ENCODE measurements around the gene ZSWIM8.

Gene ZSWIM8

DNA sequence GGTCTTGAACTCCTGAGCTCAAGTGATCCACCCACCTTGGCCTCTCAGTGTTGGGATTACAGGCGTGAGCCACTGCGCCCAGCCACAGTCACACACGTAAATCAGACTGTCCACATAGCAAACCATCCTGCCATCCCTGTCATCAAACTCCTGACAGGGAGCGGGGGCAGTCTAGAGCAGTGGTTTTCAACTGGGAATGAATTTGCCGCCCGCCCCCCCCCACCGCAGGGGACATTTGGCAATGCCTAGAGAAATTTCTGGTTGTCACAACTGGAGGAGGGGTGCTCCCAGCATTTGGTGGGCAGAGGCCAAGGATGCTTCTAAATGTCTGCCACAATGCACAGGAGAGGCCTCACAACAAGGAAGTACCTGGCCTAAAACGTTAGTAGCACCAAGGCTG, 64.8 kb downstream of the ZSWIM8 start:
- Mint-ChIP-seq H3K36me3 (ENCODE audit: low read depth) (peaks cover 32% of the 10 kb centered on the region), H3K9me3 (no peaks in the 10 kb centered on the region)
- TF ChIP-seq, protein P1, sequence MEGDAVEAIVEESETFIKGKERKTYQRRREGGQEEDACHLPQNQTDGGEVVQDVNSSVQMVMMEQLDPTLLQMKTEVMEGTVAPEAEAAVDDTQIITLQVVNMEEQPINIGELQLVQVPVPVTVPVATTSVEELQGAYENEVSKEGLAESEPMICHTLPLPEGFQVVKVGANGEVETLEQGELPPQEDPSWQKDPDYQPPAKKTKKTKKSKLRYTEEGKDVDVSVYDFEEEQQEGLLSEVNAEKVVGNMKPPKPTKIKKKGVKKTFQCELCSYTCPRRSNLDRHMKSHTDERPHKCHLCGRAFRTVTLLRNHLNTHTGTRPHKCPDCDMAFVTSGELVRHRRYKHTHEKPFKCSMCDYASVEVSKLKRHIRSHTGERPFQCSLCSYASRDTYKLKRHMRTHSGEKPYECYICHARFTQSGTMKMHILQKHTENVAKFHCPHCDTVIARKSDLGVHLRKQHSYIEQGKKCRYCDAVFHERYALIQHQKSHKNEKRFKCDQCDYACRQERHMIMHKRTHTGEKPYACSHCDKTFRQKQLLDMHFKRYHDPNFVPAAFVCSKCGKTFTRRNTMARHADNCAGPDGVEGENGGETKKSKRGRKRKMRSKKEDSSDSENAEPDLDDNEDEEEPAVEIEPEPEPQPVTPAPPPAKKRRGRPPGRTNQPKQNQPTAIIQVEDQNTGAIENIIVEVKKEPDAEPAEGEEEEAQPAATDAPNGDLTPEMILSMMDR (IDR thresholded peaks at IDR 0.05): no peak

DNA sequence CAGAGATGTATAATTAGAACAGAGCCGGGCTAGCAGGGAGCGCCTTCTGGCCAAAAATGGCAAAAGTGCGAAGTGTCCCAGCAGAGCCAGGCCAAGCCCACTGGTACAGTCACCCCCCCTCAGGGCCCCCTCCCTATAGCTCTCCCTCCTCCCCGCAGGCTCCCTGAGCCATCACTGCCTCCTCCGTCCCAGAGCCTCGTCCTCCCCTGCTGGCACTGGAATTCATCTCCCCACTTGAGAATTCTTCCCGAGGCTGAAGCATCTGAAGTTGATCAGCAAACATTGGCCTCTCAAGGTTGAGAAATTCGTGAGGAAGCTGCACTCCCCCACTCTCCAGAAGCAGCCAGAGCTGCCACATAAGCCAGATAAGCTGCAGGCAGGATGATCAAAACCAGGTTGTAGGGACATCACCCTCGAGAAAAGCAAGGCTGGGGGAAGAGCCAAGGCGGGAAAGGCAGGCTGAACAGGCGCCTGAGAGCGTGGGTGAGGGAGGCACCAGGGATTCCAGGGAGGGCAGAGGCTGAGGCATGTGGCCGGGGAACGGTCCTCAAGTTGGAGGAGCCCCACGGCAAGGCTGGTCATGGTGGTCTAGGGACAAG, 65.6 kb downstream of the ZSWIM8 start:
- no peaks in the 10 kb centered on the region for H3K27me3 Mint-ChIP-seq (ENCODE audit: low read depth, poor library complexity)
- peaks cover 32% of the 10 kb centered on the region for H3K36me3 Mint-ChIP-seq (ENCODE audit: low read depth)
- DNase-seq: no peak
- peaks cover 5% of the 10 kb centered on the region for H3K4me1 Mint-ChIP-seq
- H3K27ac Mint-ChIP-seq: peak overlapping the region; percentile 50
- no peaks in the 10 kb centered on the region for H3K9me3 Mint-ChIP-seq
- no peak overlapping the region for H3K4me3 Mint-ChIP-seq
- TF ChIP-seq, protein P1 (IDR thresholded peaks at IDR 0.05): no peak

More for the DNA sequence above, 64.8 kb downstream of the ZSWIM8 start:
- Mint-ChIP-seq H3K4me3 (no peak overlapping the region), H3K27me3 (ENCODE audit: low read depth, poor library complexity) (no peaks in the 10 kb centered on the region), H3K4me1 (peaks cover 5% of the 10 kb centered on the region), H3K27ac (peak overlapping the region; percentile 60)
- no peak for DNase-seq

All from nephron progenitor cell (in vitro differentiated cells).